NT2/D1 (cell line): ENCODE measurements around the gene PATJ.
"Not testable (repeated sequence)": the region's sequence is repeated elsewhere in the genome, so short reads cannot be mapped to it uniquely, and the experiment has no call there.

Source experiments
- DNase-seq: peaks from one replicate; pipeline ENCODE4 v3.0.0-alpha.2; 2011; ENCODE audit warnings: low read depth, low spot score
- H3K27me3 ChIP-seq: 2 replicates; pipeline ENCODE4 v1.6.0; 2011; ENCODE audit warnings: mild to moderate bottlenecking; ENCODE audit not compliant: insufficient read length, insufficient read depth
- H3K36me3 ChIP-seq: 2 replicates; pipeline ENCODE4 v1.6.1; 2011; ENCODE audit warnings: mild to moderate bottlenecking, low read length, mixed read lengths; ENCODE audit not compliant: insufficient read depth, insufficient read length
- H3K4me1 ChIP-seq: 2 replicates; pipeline ENCODE4 v1.5.1; 2011; ENCODE audit not compliant: insufficient read depth, insufficient read length
- H3K4me3 ChIP-seq: 2 replicates; pipeline ENCODE4 v1.5.1; 2011; ENCODE audit warnings: low read depth; ENCODE audit not compliant: insufficient read length
- H3K9ac ChIP-seq: 2 replicates; pipeline ENCODE4 v1.6.0; 2011; ENCODE audit warnings: low read depth; ENCODE audit not compliant: insufficient read length
- H3K9me3 ChIP-seq: 2 replicates; pipeline ENCODE4 v1.5.1; 2011; ENCODE audit warnings: mild to moderate bottlenecking, low read length; ENCODE audit not compliant: insufficient read depth
- SUZ12 ChIP-seq: IDR thresholded peaks from 2 replicates; pipeline ENCODE4 v1.6.1; 2011; ENCODE audit not compliant: insufficient read length, insufficient read depth; ENCODE audit errors: extremely low read depth
- YY1 ChIP-seq: IDR thresholded peaks from 2 replicates; pipeline ENCODE4 v1.6.1; 2011; ENCODE audit not compliant: insufficient read length, insufficient read depth
- ZNF274 ChIP-seq: IDR thresholded peaks from 2 replicates; pipeline ENCODE4 v1.6.1; 2011; ENCODE audit warnings: mild to moderate bottlenecking, low read depth, low read length

Gene PATJ

DNA sequence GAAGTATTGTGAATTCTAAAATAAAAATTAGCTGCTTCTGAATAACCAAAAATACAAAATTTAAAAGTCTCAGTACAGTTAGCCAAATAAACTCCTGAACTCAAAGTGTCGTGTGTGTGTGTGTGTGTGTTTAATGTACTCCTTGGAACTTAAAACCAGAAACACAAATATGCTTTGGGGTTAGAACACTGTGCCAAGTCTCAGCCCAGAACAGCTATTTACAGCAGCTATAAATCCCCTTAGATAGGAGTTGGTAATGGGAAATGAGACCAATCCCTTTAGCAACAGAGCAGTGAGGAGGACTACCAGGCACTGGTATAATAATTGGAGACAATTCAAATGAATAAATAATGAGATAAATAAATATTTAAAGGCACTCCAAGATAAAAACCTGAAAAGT, 83.1 kb downstream of the PATJ start:
- Histone ChIP-seq H3K27me3 (no peaks in the 10 kb centered on the region), H3K9me3 (no peaks in the 10 kb centered on the region), H3K4me1 (no peaks in the 10 kb centered on the region), H3K9ac (no peak overlapping the region), H3K36me3 (peaks cover 19% of the 10 kb centered on the region), H3K4me3 (no peak overlapping the region)
- DNase-seq: no peak
- TF ChIP-seq SUZ12: no peak
- no peak for TF ChIP-seq YY1
- no peak for TF ChIP-seq ZNF274

DNA sequence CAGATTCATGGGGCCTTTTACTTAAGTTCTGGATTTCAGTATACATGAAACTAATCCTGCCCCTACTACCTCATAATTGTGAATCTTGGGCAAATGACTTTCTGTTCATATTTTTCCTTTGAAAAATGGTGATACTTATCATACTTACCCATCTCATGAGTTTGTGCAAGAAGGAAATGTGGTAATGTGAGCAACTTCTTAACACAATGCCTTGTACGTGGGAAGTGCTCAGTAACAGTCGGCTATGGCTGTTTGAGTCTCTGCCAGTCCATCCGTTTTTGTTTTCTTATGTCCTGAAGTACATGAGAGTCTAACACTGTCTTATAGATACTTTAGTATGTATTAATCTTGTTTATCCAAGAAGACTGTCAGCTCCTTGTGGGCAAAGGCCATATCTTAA, 86.5 kb downstream of the PATJ start:
- Histone ChIP-seq H3K4me3 (no peak overlapping the region), H3K4me1 (no peaks in the 10 kb centered on the region), H3K9ac (no peak overlapping the region), H3K36me3 (peaks cover 19% of the 10 kb centered on the region), H3K9me3 (no peaks in the 10 kb centered on the region), H3K27me3 (no peaks in the 10 kb centered on the region)
- TF ChIP-seq ZNF274: no peak
- no peak for TF ChIP-seq YY1
- DNase-seq: no peak

DNA sequence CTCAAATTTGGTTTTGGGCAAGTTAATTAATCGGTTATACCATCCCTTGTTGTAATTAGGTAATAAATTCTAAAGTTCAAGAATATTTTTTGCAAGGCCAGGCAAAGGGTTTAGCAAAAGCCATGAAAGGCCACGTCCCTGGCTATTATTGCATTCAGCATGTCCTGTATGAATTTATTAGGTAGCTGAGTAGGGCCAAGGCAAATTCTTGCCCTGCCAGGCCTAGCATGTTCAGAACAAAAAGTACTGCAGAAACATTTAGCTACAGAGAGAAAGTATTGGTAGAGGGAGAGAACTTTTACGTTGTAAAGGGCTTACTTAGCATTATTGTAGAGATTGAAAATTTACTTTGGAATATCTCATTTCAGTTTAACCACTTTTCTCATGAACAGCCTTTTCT, 94.4 kb downstream of the PATJ start:
- DNase-seq: no peak
- H3K4me1 ChIP-seq: no peaks in the 10 kb centered on the region
- no peaks in the 10 kb centered on the region for H3K27me3 ChIP-seq
- H3K9me3 ChIP-seq: no peaks in the 10 kb centered on the region
- TF ChIP-seq SUZ12 (no peak), ZNF274 (no peak), YY1 (no peak)
- no peak overlapping the region for H3K9ac ChIP-seq
- H3K36me3 ChIP-seq: no peaks in the 10 kb centered on the region
- no peak overlapping the region for H3K4me3 ChIP-seq

GRCh38 chr1:61837607-61838006, 95.3 kb downstream of the PATJ start:
- H3K27me3 ChIP-seq, DNase-seq, H3K9ac ChIP-seq, H3K9me3 ChIP-seq, H3K36me3 ChIP-seq, H3K4me3 ChIP-seq, H3K4me1 ChIP-seq: not testable (repeated sequence)

GRCh38 chr1:61839679-61840078, 97.4 kb downstream of the PATJ start:
- Histone ChIP-seq H3K9me3 (peaks cover 5% of the 10 kb centered on the region; the same call in 1 of the 2 replicates), H3K9ac (no peak overlapping the region), H3K4me3 (no peak overlapping the region), H3K4me1 (no peaks in the 10 kb centered on the region), H3K27me3 (no peaks in the 10 kb centered on the region), H3K36me3 (no peaks in the 10 kb centered on the region)
- no peak for DNase-seq
- TF ChIP-seq ZNF274: no peak
- no peak for TF ChIP-seq SUZ12
- TF ChIP-seq YY1: no peak

- no peaks in the 10 kb centered on the region for H3K27me3 ChIP-seq
- H3K36me3 ChIP-seq: no peaks in the 10 kb centered on the region
- H3K4me1 ChIP-seq: no peaks in the 10 kb centered on the region
- no peak overlapping the region for H3K4me3 ChIP-seq
- DNase-seq: no peak
- no peak overlapping the region for H3K9ac ChIP-seq
- TF ChIP-seq SUZ12 (no peak), ZNF274 (no peak), YY1 (no peak)
- peaks cover 5% of the 10 kb centered on the region; the same call in 1 of the 2 replicates for H3K9me3 ChIP-seq
These were observed 99.8 kb downstream of the PATJ start for GRCh38 chr1:61842036-61842435.

DNA sequence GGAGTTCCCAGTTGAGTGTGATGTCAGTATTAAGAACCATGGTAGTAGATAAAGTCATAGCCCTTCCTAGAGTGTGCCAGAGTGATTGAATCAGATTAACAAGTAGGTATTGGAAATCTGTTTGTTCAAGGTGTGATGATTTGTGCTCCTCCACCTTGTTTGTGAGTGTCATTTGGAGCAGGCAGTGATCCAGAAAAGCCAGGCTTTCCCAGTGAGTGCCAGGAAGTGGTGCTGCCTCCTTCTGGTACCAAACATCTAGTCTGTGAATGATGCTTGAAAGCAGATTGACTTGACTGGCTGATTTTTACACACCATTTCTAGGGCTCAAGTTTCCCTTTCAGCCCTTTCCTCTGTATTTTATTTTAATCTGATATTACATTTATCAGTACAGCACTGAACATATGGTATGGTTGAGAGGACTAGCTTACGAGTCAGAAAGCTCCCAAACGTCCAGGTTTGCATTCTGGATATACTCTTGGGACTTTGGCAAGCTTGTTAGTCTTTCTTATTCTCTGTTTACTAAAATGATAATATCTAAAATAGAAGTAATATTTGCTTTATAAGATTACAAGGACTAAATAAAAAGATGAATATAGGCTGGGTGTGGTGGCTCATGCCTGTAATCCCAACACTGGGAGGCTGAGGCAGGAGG, 100.7 kb downstream of the PATJ start:
- DNase-seq: no peak
- no peaks in the 10 kb centered on the region for H3K27me3 ChIP-seq
- no peaks in the 10 kb centered on the region for H3K36me3 ChIP-seq

More for the DNA sequence above, 100.7 kb downstream of the PATJ start:
- TF ChIP-seq ZNF274 (no peak), SUZ12 (no peak), YY1 (no peak)
- Histone ChIP-seq H3K4me3 (no peak overlapping the region), H3K4me1 (no peaks in the 10 kb centered on the region), H3K9ac (no peak overlapping the region), H3K9me3 (peaks cover 5% of the 10 kb centered on the region; the same call in 1 of the 2 replicates)
